ENCODE data around the gene CADPS.

CADPS gene

GRCh38 chr3:62501289-62501668, 373.9 kb downstream of the CADPS start:
- no peak for DNase-seq (ENCODE audit: low read depth)

GRCh38 chr3:62500556-62501288, 374.5 kb downstream of the CADPS start:
- no peak for DNase-seq (ENCODE audit: low read depth)

- no peak for DNase-seq (ENCODE audit: low read depth)
Measured at GRCh38 chr3:62497156-62497555, 378.1 kb downstream of the CADPS start.

- no peak for DNase-seq (ENCODE audit: low read depth)
Measured at GRCh38 chr3:62496503-62496902, 378.7 kb downstream of the CADPS start.

- no peak for DNase-seq (ENCODE audit: low read depth)
Measured at GRCh38 chr3:62493109-62493801, 382.0 kb downstream of the CADPS start.

- no peak for DNase-seq (ENCODE audit: low read depth)
Measured at GRCh38 chr3:62482961-62483360, 392.3 kb downstream of the CADPS start.

- DNase-seq (ENCODE audit: low read depth): no peak
Measured at GRCh38 chr3:62481962-62482361, 393.3 kb downstream of the CADPS start.

GRCh38 chr3:62480056-62480455, 395.2 kb downstream of the CADPS start:
- no peak for DNase-seq (ENCODE audit: low read depth)

GRCh38 chr3:62479326-62479725, 395.9 kb downstream of the CADPS start:
- no peak for DNase-seq (ENCODE audit: low read depth)

GRCh38 chr3:62475306-62475705, 399.9 kb downstream of the CADPS start:
- no peak for DNase-seq (ENCODE audit: low read depth)

GRCh38 chr3:62467966-62468722, 407.1 kb downstream of the CADPS start:
- DNase-seq (ENCODE audit: low read depth): no peak

GRCh38 chr3:62462788-62463187, 412.4 kb downstream of the CADPS start:
- DNase-seq (ENCODE audit: low read depth): no peak

GRCh38 chr3:62462104-62462762, 413.0 kb downstream of the CADPS start:
- DNase-seq (ENCODE audit: low read depth): no peak

- no peak for DNase-seq (ENCODE audit: low read depth)
Measured at GRCh38 chr3:62454916-62455315, 420.3 kb downstream of the CADPS start.

GRCh38 chr3:62453448-62453847, 421.8 kb downstream of the CADPS start:
- no peak for DNase-seq (ENCODE audit: low read depth)

- no peak for DNase-seq (ENCODE audit: low read depth)
Measured at GRCh38 chr3:62451211-62451887, 423.9 kb downstream of the CADPS start.

- no peak for DNase-seq (ENCODE audit: low read depth)
Measured at GRCh38 chr3:62446337-62446940, 428.8 kb downstream of the CADPS start.

- no peak for DNase-seq (ENCODE audit: low read depth)
Measured at GRCh38 chr3:62445275-62445674, 429.9 kb downstream of the CADPS start.

- DNase-seq (ENCODE audit: low read depth): no peak
Measured at GRCh38 chr3:62439978-62440377, 435.2 kb downstream of the CADPS start.

GRCh38 chr3:62439176-62439813, 435.9 kb downstream of the CADPS start:
- no peak for DNase-seq (ENCODE audit: low read depth)

GRCh38 chr3:62436785-62437184, 438.4 kb downstream of the CADPS start:
- no peak for DNase-seq (ENCODE audit: low read depth)

Data from activated T-helper 9 cell treated with anti-CD3 and anti-CD28 coated beads, Interleukin-2, amount 50 U/mL, for 16 hours (primary cell).